Fibroblast of peridontal ligament (primary cell): ENCODE measurements around the gene PPP4C.
"Not testable (repeated sequence)": the region's sequence is repeated elsewhere in the genome, so short reads cannot be mapped to it uniquely, and the experiment has no call there.

ENCODE experiments used
- DNase-seq: peaks from one replicate; pipeline ENCODE4 v3.0.0-alpha.2; 2010; ENCODE audit errors: extremely low read depth

Gene PPP4C

DNA sequence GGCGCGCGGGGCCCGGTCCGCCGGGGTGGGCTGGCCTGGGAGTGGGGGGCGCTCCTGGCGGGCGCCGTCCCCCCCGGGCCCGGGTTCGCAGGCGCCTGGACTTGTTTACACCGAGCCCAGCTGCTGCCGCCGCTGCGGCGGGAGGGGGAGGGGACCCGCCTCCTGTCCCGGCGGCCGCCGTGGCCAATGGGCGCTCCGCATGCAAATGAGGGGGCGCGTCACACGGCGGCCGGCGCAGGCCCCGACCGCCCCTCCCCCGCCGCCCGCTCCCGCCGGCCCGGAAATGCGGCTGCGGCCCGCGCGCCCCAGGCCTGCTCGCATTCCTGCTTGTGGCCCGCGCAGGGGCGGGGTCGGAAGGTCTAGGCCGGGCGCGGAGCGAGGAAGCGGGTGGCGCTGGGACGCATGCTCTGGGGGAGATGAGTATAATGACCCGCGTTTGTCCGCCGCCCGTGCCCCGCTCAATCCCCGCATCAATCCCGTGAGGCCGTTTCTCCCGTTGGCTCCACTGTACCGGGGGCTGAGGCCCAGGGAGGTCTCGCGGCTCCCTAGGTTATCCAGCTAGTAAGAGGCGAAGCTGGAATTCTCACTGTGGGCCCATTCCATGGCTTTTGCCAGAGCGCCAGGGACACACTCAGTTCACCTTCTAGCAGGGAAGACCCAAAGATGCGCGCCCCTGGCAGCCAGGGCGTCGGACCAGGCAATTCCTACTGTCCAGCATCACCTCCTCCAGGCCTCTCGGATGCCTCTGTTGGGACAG lies 20.5 kb downstream of the PPP4C start, which contains the start of gene YPEL3:
Gene YPEL3, minus strand, starts transcription at position 109 of the 757 bp plus-strand sequence. CDS start 731 bp downstream, outside the sequence.
- DNase-seq: peak; percentile 73

GRCh38 chr16:30096862-30097563 lies 21.2 kb downstream of the PPP4C start:
- DNase-seq: no peak

DNA sequence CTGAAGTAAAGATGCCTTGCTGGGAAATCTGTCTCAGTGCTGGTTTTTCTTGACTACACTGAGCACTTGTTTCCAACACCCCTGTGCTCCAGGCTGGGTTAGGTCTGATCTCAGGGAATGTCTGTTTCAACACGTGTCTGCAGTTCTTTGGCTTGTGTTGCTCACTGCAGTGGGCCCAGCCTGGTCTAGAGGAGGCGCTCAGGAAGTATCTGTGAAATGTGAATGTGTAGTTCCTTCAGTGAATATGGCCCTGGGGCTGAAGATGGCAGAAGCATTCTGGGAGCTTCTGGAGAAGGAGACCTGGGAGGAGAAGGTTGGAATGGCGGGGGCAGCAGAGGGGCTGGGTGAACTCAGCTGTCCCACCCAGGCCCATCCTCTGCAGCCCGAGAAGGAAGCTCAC lies 28.3 kb downstream of the PPP4C start:
- no peak for DNase-seq

- DNase-seq: no peak
Measured at GRCh38 chr16:30104492-30104891, 28.7 kb downstream of the PPP4C start.

- DNase-seq: no peak
Measured at GRCh38 chr16:30108059-30108850, 32.5 kb downstream of the PPP4C start.

GRCh38 chr16:30110661-30111060 lies 34.9 kb downstream of the PPP4C start:
- no peak for DNase-seq

DNA sequence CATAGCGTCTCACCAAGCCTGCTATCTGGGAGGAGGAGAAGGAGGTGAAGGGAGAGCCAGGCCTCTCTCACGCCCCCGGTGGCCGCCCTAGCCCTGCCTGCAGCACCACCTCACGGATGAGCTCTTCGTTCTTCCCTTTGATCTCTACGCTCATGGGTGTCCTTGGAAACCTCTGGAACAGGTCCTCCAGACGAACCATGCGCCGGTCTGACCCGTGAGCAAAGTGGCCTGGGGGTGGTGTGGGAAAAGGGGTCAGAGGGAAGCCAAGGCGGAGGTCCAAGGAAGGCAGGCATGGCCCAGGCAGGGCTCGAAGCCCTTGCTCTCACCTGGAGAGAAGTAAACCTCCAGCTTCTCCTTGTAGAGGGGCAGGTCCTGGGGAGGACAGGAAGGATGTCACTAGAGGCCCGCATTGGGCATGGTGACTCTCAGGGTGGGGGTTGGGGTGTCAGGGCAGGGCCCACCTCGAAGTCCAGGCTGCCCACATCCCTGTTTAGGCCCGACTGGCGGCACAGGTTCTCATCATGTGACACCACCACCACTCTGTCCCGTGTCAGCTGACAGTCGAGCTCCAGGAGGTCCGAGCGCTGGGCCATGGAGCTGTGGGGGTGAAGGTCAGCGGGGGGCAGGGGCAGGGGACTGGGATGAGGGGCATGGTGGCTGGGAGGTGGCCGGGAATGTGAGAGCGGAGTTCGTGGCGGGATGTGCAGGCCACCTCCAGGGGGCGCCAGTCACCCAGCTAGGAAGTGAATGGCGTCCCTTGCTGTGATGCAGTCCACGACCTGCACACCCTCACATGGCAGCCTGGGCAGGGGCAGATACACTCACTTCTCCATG lies 36.6 kb downstream of the PPP4C start:
- DNase-seq: peak; percentile 54

GRCh38 chr16:30113031-30113710 lies 37.4 kb downstream of the PPP4C start, which contains the start of gene GDPD3:
GDPD3 (minus strand) TSS chr16:30113537; CDS start chr16:30113478, 59 bp downstream.
- no peak for DNase-seq

- no peak for DNase-seq
Measured at GRCh38 chr16:30113711-30114333, 38.0 kb downstream of the PPP4C start.

GRCh38 chr16:30114411-30114810 lies 38.6 kb downstream of the PPP4C start:
- no peak for DNase-seq

DNA sequence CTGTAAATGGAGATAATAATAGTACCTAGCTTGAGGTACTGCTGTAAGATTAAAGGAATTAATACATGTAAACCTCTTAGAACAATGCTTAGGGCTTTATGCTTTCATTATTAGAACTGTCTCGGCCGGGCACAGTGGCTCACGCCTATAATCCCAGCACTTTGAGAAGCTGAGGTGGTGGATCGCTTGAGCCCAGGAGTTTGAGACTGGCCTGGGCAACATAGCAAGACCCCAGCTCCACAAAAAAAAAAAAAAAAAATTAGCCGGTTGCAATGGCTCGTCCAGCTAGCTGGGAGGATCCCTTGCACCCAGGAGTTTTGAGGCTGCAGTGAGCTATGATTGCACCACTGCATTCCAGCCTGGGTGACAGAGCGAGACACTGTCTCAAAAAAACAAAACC lies 39.0 kb downstream of the PPP4C start:
- not testable (repeated sequence) for DNase-seq

GRCh38 chr16:30115238-30115637 lies 39.4 kb downstream of the PPP4C start:
- no peak for DNase-seq

DNA sequence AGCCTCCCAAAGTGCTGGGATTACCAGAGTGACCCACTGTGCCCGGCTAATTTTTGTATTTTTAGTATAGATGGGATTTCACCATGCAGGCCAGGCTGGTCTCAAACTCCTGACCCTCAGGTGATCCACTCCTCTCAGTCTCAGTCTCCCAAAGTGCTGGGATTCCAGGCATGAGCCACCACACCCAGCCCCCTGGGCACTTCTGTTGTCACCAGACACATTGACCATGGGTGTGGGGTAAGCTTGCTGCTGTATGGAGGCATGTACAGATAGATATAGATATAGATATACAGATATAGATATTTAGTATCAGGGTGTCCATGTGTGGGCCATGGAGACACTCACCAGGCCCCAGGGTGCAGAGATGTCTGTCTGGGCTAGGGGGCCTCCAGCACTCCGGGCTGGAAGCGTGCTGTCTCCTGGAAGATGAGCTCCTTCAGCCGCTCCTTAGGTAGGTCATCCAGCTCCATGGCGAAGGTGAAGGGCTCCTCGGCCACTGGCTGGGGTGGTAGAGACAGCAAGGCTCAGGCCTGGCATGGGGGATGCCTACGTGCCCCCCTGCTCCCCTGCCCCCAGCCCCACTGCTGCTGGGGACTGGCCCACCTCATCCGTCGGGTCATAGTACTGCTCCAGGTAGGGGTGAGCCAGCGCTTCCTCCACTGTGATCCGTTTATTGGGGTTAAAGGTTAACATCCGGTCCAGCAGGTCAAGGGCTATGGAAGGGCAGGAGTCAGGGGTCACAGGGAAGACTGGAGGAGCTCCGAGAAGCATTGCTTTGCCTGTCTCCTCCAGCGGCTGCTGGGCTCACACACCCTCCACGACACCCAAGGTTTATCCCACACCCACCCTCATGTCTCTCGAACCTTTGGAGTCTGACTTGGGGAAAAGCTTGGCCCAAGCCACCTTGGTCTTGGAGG lies 40.8 kb downstream of the PPP4C start:
- DNase-seq: no peak

- DNase-seq: no peak
Measured at GRCh38 chr16:30117768-30118167, 42.0 kb downstream of the PPP4C start.

- DNase-seq: no peak
Measured at GRCh38 chr16:30119428-30119827, 43.6 kb downstream of the PPP4C start.

GRCh38 chr16:30120340-30121105 lies 44.7 kb downstream of the PPP4C start:
- DNase-seq: no peak

- no peak for DNase-seq
Measured at GRCh38 chr16:30121741-30122571, 46.2 kb downstream of the PPP4C start.
